GM23248 (cell line): ENCODE measurements around the gene MLLT6.

Experiments used
- EZH2 ChIP-seq: fragments of 200-600 bp; sonication (generic); IDR thresholded peaks from 2 replicates; pipeline ENCODE4 v1.6.1; 2018; ENCODE audit warnings: antibody characterized with exemption, mild to moderate bottlenecking; ENCODE audit not compliant: insufficient read depth, poor library complexity, severe bottlenecking
- EZH2phosphoT487 ChIP-seq: fragments of 200-600 bp; sonication (generic); IDR thresholded peaks from 2 replicates; pipeline ENCODE4 v1.6.1; 2018; ENCODE audit warnings: antibody characterized with exemption, moderate library complexity, mild to moderate bottlenecking, low read depth; ENCODE audit not compliant: insufficient read depth

DNA sequence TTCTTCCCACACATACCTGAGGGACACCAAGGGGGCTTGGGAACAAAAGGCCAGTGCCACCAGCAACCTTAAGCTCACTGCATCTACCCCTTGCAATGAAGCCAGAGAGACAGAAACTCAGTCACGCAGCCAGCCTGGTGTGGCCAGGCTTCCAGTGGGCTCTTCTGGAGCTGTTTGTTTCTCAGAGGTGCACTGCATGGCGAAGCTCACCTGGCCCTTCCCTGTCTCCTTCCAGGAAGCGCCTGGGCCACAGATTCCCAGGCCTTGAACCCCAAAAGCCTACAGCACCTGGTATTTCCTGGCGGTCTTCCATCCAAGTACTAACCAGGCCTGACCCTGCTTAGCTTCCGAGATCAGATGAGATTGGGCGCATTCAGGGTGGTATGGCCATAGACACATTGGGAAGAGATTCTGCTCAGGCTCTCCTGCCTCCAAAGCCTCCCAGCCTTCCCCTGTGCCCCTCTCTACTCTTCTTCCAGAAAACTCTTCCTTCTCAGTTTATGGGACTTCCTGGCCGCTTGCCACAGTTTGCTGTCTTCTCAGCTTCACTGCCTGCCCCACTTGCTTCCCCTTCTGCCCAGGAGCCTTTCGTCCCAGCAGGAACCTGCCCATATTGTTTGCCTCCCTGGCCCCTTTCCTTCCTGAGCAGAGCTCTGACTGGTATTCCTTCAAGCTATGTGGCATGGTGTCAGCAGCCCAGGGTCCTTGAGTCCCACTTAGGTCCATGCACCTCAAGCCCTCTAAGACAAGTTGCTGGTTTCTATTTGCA, 26.6 kb downstream of the MLLT6 start:
- TF ChIP-seq EZH2 (no peak), EZH2phosphoT487 (no peak)
